Trophoblast cell (in vitro differentiated cells and primary cell): ENCODE results near the gene CEP83.

Experiments
- DNase-seq, 2 donors: peaks; one replicate each; pipeline ENCODE4 v3.0.0-alpha.2; 2016
- H2AFZ ChIP-seq: 2 replicates; pipeline ENCODE4 v1.6.1; 2013; ENCODE audit warnings: low read length, moderate library complexity, mild to moderate bottlenecking; ENCODE audit not compliant: insufficient read depth, poor library complexity
- H2AK5ac ChIP-seq: 2 replicates; pipeline ENCODE4 v1.6.1; 2013; ENCODE audit warnings: mild to moderate bottlenecking, low read length
- H2BK120ac ChIP-seq: 2 replicates; pipeline ENCODE4 v1.6.1; 2013; ENCODE audit warnings: low read length, mild to moderate bottlenecking, moderate library complexity; ENCODE audit not compliant: insufficient read depth, poor library complexity
- H2BK12ac ChIP-seq: 2 replicates; pipeline ENCODE4 v1.6.1; 2013; ENCODE audit warnings: mild to moderate bottlenecking, low read length, moderate library complexity
- H2BK5ac ChIP-seq: 2 replicates; pipeline ENCODE4 v1.6.1; 2013; ENCODE audit warnings: low read length, low read depth, moderate library complexity, mild to moderate bottlenecking; ENCODE audit not compliant: poor library complexity
- H3K14ac ChIP-seq: 2 replicates; pipeline ENCODE4 v1.6.1; 2013; ENCODE audit warnings: mild to moderate bottlenecking, low read length
- H3K18ac ChIP-seq: 2 replicates; pipeline ENCODE4 v1.6.1; 2013; ENCODE audit warnings: mild to moderate bottlenecking, low read length
- H3K23ac ChIP-seq: 2 replicates; pipeline ENCODE4 v1.6.1; 2013; ENCODE audit warnings: low read length
- H3K27ac ChIP-seq: 2 replicates; pipeline ENCODE4 v1.5.1; 2013; ENCODE audit warnings: low read depth, mild to moderate bottlenecking, inconsistent platforms, low read length, moderate library complexity
- H3K27me3 ChIP-seq: 2 replicates; pipeline ENCODE4 v1.6.1; 2013; ENCODE audit warnings: inconsistent platforms, mild to moderate bottlenecking, low read length, moderate library complexity; ENCODE audit not compliant: insufficient read depth
- H3K36me3 ChIP-seq, 2 experiments: 1 replicate in 1 of 2; 2 replicates in 1 of 2; pipeline ENCODE4 v1.6.1; 2013; ENCODE audit warnings: low read length in 2 of 2, mild to moderate bottlenecking in 2 of 2, moderate library complexity in 1 of 2; ENCODE audit not compliant: insufficient read depth in 2 of 2, control insufficient read depth in 1 of 2
- H3K4ac ChIP-seq: 2 replicates; pipeline ENCODE4 v1.6.1; 2013; ENCODE audit warnings: low read depth, mild to moderate bottlenecking, low read length, moderate library complexity
- H3K4me1 ChIP-seq, 2 experiments: 1 replicate in 1 of 2; 2 replicates in 1 of 2; pipeline ENCODE4 v1.6.1; 2013; ENCODE audit warnings: low read length in 2 of 2, mild to moderate bottlenecking in 2 of 2, moderate library complexity in 1 of 2; ENCODE audit not compliant: insufficient read depth in 2 of 2, control insufficient read depth in 1 of 2
- H3K4me2 ChIP-seq: 2 replicates; pipeline ENCODE4 v1.6.1; 2013; ENCODE audit warnings: inconsistent platforms, mild to moderate bottlenecking, low read length, moderate library complexity
- H3K4me3 ChIP-seq: 2 replicates; pipeline ENCODE4 v1.5.1; 2013; ENCODE audit warnings: mild to moderate bottlenecking, low read depth, low read length, inconsistent platforms
- H3K79me1 ChIP-seq: one replicate; pipeline ENCODE4 v1.6.1; 2013; ENCODE audit warnings: low read length
- H3K79me2 ChIP-seq: 2 replicates; pipeline ENCODE4 v1.6.1; 2013; ENCODE audit warnings: low read length, mild to moderate bottlenecking; ENCODE audit not compliant: control insufficient read depth, insufficient read depth, poor library complexity
- H3K9ac ChIP-seq: 2 replicates; pipeline ENCODE4 v1.6.1; 2013; ENCODE audit warnings: mild to moderate bottlenecking, low read length
- H3K9me3 ChIP-seq: 2 replicates; pipeline ENCODE4 v1.6.1; 2013; ENCODE audit warnings: low read depth, mild to moderate bottlenecking, control low read depth, inconsistent platforms, low read length; ENCODE audit not compliant: insufficient read depth
- H4K12ac ChIP-seq: 2 replicates; pipeline ENCODE4 v1.6.1; 2013; ENCODE audit warnings: low read depth, mild to moderate bottlenecking, low read length, moderate library complexity
- H4K8ac ChIP-seq: 2 replicates; pipeline ENCODE4 v1.6.1; 2013; ENCODE audit warnings: low read depth, mild to moderate bottlenecking, low read length, moderate library complexity
- H4K91ac ChIP-seq: one replicate; pipeline ENCODE4 v1.6.1; 2013; ENCODE audit warnings: low read depth, mild to moderate bottlenecking, low read length, moderate library complexity
- WGBS: extraction: QIAGEN DNeasy Blood & Tissue Kit; methylation state at CpG from one replicate; pipeline ENCODE4 v1.1.7; 2013; ENCODE audit warnings: missing lambda C conversion rate; ENCODE audit not compliant: insufficient read length, insufficient coverage; ENCODE audit errors: extremely low coverage; 5-methylcytosine and 5-hydroxymethylcytosine counted together

Gene CEP83

DNA sequence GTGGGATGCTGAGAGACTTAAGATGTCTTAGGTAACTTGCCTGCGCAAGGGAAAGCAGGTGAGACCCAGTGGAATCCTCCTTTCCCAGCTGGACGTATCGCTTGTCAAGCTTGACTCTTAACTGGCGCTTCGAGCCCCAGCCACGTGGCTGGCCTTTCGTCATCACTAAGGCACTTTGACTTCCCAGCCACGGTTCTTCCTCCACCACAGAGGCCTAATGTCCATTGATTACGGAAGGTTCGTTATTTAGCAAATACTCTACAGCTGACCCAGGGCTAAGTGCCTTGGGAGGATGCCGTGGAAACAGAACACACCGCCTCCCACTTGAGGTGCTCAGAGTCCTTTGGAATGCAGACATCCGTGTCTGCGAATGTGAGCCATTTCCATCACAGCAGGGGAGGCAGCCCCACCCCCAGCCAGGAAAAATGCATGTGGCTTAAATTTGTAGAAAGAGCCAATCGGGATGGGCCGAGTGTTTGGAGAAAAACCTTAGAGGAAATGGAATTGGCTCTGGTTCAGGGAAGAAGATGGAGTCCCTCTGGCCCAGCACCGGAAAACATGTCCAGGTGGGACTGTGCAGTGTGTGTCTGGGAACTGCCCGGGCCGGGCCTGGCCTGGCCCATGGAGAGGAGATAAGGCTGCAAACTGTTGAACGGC lies 195.6 kb downstream of the CEP83 start:
- H2BK120ac ChIP-seq = no peak overlapping the region
- H3K4me1 ChIP-seq = peaks cover 14 to 21% of the 10 kb centered on the region in 2 experiments
- WGBS = no CpG with 5 or more reads among the region's 20 CpGs
- H2AK5ac ChIP-seq = no peak overlapping the region
- peak overlapping the region; percentile 35 for H3K14ac ChIP-seq
- H3K27me3 ChIP-seq = no peaks in the 10 kb centered on the region
- no peak overlapping the region for H3K18ac ChIP-seq
- DNase-seq = no peak
- H3K4me3 ChIP-seq = no peak overlapping the region
- no peaks in the 10 kb centered on the region for H3K36me3 ChIP-seq
- H4K8ac ChIP-seq = no peak overlapping the region
- peak overlapping the region; percentile 25 for H4K91ac ChIP-seq
- peak overlapping the region; percentile 13 for H4K12ac ChIP-seq
- no peak overlapping the region for H3K4ac ChIP-seq
- peak overlapping the region; percentile 5 for H3K27ac ChIP-seq
- H2AFZ ChIP-seq = no peak overlapping the region
- H3K79me1 ChIP-seq = peaks cover 5% of the 10 kb centered on the region
- H3K9me3 ChIP-seq = peaks cover 3% of the 10 kb centered on the region
- no peak overlapping the region for H2BK12ac ChIP-seq
- H3K9ac ChIP-seq = no peak overlapping the region
- H2BK5ac ChIP-seq = no peak overlapping the region
- no peak overlapping the region for H3K23ac ChIP-seq
- no peak overlapping the region for H3K4me2 ChIP-seq
- no peaks in the 10 kb centered on the region for H3K79me2 ChIP-seq

DNA sequence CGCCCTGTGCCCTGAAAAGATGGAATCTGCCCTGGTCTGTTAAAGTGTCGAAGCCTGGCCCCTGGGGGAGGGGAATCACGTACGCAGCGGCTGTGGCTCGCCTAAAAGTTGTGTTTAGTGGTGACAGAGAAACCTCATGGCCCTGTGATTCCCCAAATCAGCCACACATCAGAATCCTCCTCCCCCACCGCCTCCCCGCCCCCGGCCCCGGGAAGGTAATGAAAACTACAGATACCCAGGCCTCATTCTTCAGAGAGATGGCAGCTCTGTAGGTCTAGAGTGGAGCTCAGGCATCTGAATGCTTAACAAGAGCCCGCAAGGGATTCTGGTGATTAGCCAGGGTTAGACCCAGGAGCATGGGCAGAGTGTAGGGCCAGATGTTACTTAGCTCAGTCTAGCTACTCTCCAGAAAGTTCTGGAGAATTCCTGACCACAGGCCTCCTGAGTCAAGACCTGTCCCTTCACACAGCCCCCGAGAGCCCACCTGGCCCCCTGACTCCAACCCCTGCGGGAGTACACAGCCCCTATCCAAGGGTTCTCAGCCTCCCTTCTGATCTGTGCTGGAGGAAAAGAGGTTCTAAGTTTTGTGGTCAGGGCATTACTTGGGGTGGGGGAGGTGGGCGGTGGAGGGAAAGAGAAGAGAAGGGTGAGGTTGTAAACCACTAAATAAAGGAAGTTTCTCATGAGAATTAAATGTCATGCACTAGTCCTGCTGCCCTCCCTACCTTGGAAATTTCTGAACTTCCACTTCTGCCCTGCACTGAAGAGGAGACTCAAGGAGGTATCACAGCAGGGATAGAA lies 196.5 kb downstream of the CEP83 start:
- H3K14ac ChIP-seq = no peak overlapping the region
- H4K91ac ChIP-seq = peak overlapping the region; percentile 51

GRCh38 chr12:94262228-94263010 lies 197.2 kb downstream of the CEP83 start:
- Histone ChIP-seq H3K36me3 (no peaks in the 10 kb centered on the region), H3K79me1 (peaks cover 5% of the 10 kb centered on the region), H3K4me1 (peaks cover 14 to 20% of the 10 kb centered on the region in 2 experiments), H4K12ac (no peak overlapping the region), H3K4me2 (no peak overlapping the region), H2BK5ac (no peak overlapping the region), H3K4me3 (no peak overlapping the region), H3K79me2 (no peaks in the 10 kb centered on the region), H2BK12ac (peak overlapping the region; percentile 15), H2AFZ (no peak overlapping the region), H3K18ac (no peak overlapping the region), H3K27me3 (no peaks in the 10 kb centered on the region), H3K4ac (no peak overlapping the region), H3K14ac (no peak overlapping the region), H3K9ac (no peak overlapping the region), H2BK120ac (peak overlapping the region; percentile 27), H2AK5ac (peak overlapping the region; percentile 16), H3K27ac (no peak overlapping the region), H4K91ac (peak overlapping the region; percentile 51), H4K8ac (no peak overlapping the region), H3K23ac (no peak overlapping the region), H3K9me3 (peaks cover 3% of the 10 kb centered on the region)
- DNase-seq = peak in 1 of 2 donors; percentile 34
- WGBS = no CpG with 5 or more reads among the region's 17 CpGs

More for the DNA sequence above, 196.5 kb downstream of the CEP83 start:
- no peak overlapping the region for H3K27ac ChIP-seq
- no peak overlapping the region for H4K8ac ChIP-seq
- H3K79me1 ChIP-seq = peaks cover 5% of the 10 kb centered on the region
- H3K18ac ChIP-seq = no peak overlapping the region
- H3K23ac ChIP-seq = no peak overlapping the region
- H2AK5ac ChIP-seq = peak overlapping the region; percentile 16
- peaks cover 3% of the 10 kb centered on the region for H3K9me3 ChIP-seq
- no peaks in the 10 kb centered on the region for H3K36me3 ChIP-seq
- H3K79me2 ChIP-seq = no peaks in the 10 kb centered on the region
- no peak overlapping the region for H2AFZ ChIP-seq
- H3K4me3 ChIP-seq = no peak overlapping the region
- DNase-seq = no peak
- WGBS = no CpG with 5 or more reads among the region's 14 CpGs
- peak overlapping the region; percentile 27 for H2BK120ac ChIP-seq
- peaks cover 14 to 21% of the 10 kb centered on the region in 2 experiments for H3K4me1 ChIP-seq
- H3K27me3 ChIP-seq = no peaks in the 10 kb centered on the region
- no peak overlapping the region for H3K9ac ChIP-seq
- no peak overlapping the region for H3K4me2 ChIP-seq
- H2BK5ac ChIP-seq = no peak overlapping the region
- peak overlapping the region; percentile 15 for H2BK12ac ChIP-seq
- H4K12ac ChIP-seq = no peak overlapping the region
- no peak overlapping the region for H3K4ac ChIP-seq

- H3K9ac ChIP-seq = no peak overlapping the region
- H2AFZ ChIP-seq = no peak overlapping the region
- H2BK120ac ChIP-seq = no peak overlapping the region
- H3K4me2 ChIP-seq = no peak overlapping the region
- H3K27ac ChIP-seq = no peak overlapping the region
- H3K79me1 ChIP-seq = peaks cover 4% of the 10 kb centered on the region
- H2AK5ac ChIP-seq = no peak overlapping the region
- no peak for DNase-seq
- WGBS = no CpG with 5 or more reads among the region's 3 CpGs
- no peak overlapping the region for H4K12ac ChIP-seq
- no peak overlapping the region for H2BK12ac ChIP-seq
- no peaks in the 10 kb centered on the region for H3K36me3 ChIP-seq
- no peak overlapping the region for H2BK5ac ChIP-seq
- no peak overlapping the region for H3K18ac ChIP-seq
- no peak overlapping the region for H3K4me3 ChIP-seq
- peaks cover 13 to 19% of the 10 kb centered on the region in 2 experiments for H3K4me1 ChIP-seq
- H4K91ac ChIP-seq = peak overlapping the region; percentile 38
- no peak overlapping the region for H3K14ac ChIP-seq
- H3K27me3 ChIP-seq = no peaks in the 10 kb centered on the region
- no peak overlapping the region for H3K4ac ChIP-seq
- no peak overlapping the region for H3K23ac ChIP-seq
- H3K79me2 ChIP-seq = no peaks in the 10 kb centered on the region
- peaks cover 3% of the 10 kb centered on the region for H3K9me3 ChIP-seq
- H4K8ac ChIP-seq = no peak overlapping the region
Observed at GRCh38 chr12:94261786-94262185, 197.9 kb downstream of the CEP83 start.
